HG03196 (cell line): ENCODE data around the gene COQ7.

Experiments
- ATAC-seq: cut with Tn5 transposase; IDR thresholded peaks from one replicate; pipeline ENCODE4 v1.9.1; 2021; ENCODE audit not compliant: unreplicated experiment

COQ7 gene

GRCh38 chr16:19110537-19111360 is 43.3 kb downstream of the COQ7 start:
- ATAC-seq: no peak

GRCh38 chr16:19112099-19112407 is 44.6 kb downstream of the COQ7 start:
- no peak for ATAC-seq

GRCh38 chr16:19113577-19114358 is 46.4 kb downstream of the COQ7 start, which contains the start of gene ITPRIPL2:
TSS of gene ITPRIPL2 (plus strand) at chr16:19113964. CDS start at chr16:19114462, 498 bp downstream.
- ATAC-seq: no peak

- ATAC-seq: no peak
These were observed 47.1 kb downstream of the COQ7 start for GRCh38 chr16:19114359-19115147.

GRCh38 chr16:19115148-19116021 is 48.0 kb downstream of the COQ7 start:
- no peak for ATAC-seq

- ATAC-seq: no peak
These were observed 49.5 kb downstream of the COQ7 start for GRCh38 chr16:19116711-19117449.

GRCh38 chr16:19118938-19119431 is 51.6 kb downstream of the COQ7 start:
- ATAC-seq: no peak

- no peak for ATAC-seq
These were observed 52.1 kb downstream of the COQ7 start for GRCh38 chr16:19119564-19119963.

- ATAC-seq: no peak
These were observed 56.2 kb downstream of the COQ7 start for GRCh38 chr16:19123535-19124178.

GRCh38 chr16:19126300-19126699 is 58.9 kb downstream of the COQ7 start:
- no peak for ATAC-seq

- no peak for ATAC-seq
These were observed 59.8 kb downstream of the COQ7 start for GRCh38 chr16:19127205-19127604.

GRCh38 chr16:19127674-19128131 is 60.3 kb downstream of the COQ7 start:
- no peak for ATAC-seq

GRCh38 chr16:19128454-19129200 is 61.2 kb downstream of the COQ7 start:
- no peak for ATAC-seq
